HG02981 (cell line): ENCODE measurements around the gene PDAP1.
"Not testable (repeated sequence)": the region's sequence is repeated elsewhere in the genome, so short reads cannot be mapped to it uniquely, and the experiment has no call there.

Experiments used
- ATAC-seq: cut with Tn5 transposase; IDR thresholded peaks from one replicate; pipeline ENCODE4 v1.9.1; 2021; ENCODE audit warnings: mild to moderate bottlenecking, moderate library complexity; ENCODE audit not compliant: unreplicated experiment

The PDAP1 gene

DNA sequence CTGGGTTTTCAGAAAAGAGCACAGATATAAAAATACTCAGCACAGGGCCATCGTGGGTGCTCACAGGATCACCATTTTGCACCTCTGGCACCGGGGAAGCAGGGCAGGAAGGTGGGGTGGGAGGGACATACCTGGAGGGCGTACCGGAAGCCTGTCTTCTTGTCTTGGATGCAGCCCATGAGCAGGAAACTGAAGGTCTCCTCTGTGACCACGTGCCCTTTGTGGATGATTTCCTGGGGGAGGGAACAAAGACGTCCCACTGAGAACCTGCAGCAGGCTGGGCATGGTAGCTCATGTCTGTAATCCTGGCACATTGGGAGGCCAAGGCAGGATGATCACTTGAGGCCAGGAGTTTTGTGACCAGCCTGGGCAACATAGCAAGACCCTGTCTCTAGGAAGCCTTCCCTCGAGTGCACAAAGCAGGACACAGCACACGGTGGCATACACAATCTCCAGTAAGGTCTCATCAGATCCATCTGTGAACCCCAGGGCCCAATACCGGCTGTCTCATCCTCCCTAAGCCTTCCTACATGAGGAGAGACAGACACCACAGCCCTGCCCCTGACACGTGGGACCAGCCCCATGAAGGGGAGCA lies 20.7 kb upstream of the PDAP1 start:
- ATAC-seq: no peak

DNA sequence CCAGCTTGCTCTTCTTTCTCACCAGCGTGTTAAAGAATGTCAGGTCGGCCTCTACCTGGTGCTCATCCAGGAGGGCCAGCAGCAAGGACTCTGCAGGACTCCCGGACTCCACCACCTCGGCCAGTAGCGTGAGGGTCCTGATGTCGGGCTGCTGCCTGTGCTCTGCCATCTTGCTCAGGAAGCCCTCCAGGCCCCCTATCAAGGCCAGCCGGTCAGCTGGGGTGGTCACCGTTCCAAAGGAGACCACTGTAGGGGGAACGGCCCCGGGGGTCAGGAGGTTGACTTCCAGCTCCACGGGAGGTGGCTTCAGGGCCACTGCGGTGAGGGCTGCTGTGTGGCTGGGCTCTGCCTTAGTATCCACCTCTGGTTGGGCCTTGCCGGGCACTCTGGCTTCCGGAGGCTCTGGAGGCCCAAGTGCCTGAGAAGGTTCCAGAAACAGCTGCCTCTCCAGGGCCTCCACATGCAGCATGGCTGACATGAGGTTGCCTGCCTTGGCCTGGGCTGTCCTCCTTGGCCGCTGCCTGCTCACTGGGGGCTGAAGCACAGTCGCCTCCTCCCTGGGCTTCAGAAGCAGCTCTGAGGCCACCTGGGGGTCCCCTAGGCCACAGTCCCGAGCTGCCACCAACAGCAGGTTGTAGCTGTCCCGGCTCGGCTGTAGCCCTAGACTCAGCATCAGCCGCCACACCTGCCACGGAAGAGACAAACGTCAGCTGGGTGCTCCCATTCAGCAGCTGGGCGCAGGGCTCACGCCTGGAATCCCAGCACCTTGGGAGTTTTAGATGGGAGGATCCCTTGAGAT lies 16.7 kb upstream of the PDAP1 start:
- no peak for ATAC-seq

DNA sequence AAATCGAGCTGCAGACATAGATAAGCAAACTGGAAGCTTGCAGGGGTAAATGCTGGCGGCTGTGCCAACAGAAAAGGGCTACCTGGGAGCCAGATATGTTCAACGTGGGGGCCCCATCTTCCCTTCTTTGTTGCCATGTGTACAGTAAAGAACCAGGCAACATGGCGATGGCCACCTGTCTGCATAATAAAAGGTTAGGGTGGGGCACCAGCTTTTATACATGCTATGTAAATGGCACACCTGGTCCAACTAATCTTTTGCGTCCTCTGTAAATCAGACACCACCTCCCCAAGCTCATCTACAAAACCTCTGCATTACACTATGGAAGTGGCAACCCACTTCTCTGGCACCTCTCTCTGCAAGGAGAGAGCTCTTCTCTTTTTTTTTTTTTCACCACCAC lies 14.2 kb upstream of the PDAP1 start:
- ATAC-seq: no peak

DNA sequence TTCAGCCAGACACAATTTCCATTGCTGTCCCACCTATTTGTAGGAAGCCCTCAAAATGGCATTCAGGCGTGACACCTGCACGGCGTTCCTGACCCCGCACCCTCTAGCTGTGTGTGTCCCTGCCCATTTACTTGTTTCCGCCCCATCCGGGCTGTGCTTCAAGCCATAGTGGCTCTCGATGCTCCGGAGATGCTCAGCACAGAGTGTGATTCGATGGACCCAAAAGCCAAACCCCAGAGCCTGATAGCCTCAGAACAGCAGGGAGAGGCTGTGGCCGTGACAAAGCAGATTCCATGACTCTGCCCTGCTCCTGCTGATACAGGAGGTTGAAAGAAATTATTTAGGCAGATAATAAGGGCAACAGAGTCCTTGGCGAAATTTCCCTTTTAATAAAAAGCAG lies 13.8 kb upstream of the PDAP1 start:
- ATAC-seq: no peak

DNA sequence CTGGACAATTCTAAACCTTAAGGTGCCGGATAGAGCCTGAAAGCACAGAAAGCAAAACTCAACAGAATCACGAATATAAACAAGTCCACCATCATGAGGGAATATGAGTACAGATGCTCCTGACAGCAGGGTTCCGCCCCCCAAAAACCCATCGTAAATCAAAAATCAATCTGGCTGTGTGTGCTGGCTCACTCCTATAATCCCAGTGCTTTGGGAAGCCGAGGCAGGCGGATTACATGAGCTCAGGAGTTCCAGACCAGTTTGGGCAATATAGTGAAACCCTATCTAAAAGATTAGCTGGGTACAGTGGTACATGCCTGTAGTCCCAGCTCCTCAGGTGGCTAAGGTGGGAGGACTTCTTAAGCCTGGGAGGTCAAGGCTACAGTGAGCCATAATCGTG lies 12.6 kb upstream of the PDAP1 start:
- no peak for ATAC-seq

DNA sequence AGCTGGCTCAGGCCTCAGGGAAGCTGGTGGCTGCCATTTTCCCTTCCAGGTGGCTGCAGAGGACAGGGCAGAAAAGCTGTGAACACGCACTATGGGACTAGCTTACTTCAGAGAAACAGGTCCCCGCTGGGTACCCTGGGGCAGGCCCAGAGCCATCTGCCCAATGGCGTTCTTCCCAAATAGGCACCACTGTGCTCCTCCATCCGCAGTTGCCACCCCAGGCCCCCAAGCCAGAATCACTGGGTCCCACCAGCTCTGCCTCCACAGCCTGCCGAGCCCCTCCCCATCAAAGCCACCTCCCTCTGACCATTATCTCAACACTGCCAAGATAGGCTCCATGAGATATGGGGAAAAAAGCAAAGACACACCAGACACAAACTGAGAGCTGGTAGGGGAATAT lies 11.8 kb upstream of the PDAP1 start:
- no peak for ATAC-seq

DNA sequence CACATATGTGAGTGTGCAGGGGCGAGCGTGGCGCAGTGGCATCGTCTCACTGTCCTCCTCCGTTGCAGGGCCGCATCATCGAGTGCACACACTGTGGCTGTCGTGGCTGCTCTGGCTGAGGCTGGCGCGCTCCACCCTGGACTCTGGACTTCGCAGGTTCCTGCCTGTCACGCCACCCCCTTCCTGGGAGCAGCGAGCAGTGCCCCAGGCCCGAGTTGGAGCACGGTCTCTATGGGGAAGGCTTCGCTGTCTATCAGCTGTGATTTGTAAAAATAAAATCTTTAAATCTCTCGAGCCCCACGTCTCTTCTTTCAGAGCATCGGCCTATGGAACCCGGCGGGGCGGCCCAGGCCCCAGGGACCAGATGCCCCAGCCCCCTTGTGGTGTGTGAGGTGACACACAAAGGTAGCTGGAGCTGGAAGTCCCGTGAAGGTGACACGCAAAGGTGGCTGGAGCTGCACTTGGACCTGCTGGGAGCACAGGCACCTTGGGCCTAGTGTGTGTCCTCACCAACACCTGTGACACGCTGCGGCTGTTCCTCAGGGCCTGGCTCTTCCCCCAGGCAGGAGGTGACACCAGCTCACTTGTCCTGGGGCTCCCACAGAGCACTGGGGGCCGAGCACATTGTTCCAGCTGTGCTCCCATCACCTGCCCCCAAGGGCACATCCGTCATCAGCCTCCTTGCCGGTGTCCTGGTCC lies 11.1 kb upstream of the PDAP1 start:
- no peak for ATAC-seq

DNA sequence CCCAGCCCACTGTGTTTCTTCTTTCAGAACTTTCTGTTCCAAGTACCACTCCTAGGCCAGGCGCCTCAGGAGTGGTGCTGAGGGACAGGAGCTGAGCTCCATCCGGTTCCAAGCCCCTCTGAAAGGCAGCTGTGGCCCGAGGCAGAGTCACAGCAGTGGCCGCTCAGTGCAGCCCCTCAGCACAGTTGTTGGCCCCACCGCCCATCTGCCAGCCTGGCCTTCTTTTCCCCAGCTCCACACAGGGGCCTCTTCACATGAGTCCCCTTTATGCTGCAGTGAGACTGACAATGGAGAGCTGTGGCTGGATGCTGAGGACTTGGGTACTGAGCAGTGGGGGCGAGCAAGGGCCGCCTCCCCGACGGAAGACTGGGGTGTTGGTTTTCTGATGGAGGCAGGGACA lies 9.9 kb upstream of the PDAP1 start:
- ATAC-seq: no peak

DNA sequence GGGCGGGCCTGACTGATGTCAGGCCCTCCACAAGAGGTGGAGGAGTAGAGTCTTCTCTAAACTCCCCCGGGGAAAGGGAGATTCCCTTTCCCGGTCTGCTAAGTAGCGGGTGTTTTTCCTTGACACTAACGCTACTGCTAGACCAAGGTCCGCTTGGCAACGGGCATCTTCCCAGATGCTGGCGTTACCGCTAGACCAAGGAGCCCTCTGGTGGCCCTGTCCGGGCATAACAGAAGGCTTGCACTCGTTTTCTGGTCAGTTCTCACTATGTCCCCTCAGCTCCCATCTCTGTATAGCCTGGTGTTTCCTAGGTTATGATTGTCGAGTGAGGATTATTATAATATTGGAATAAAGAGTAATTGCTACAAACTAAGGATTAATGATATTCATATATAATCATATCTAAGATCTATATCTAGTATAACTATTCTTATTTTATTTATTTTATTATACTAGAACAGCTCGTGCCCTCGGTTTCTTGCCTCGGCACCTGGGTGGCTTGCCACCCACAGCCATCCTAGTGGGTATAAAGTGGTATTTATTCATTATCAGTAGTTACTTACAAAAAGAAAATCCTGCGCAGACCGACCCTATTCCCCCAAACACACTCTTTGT lies 7.2 kb upstream of the PDAP1 start:
- ATAC-seq: not testable (repeated sequence)

DNA sequence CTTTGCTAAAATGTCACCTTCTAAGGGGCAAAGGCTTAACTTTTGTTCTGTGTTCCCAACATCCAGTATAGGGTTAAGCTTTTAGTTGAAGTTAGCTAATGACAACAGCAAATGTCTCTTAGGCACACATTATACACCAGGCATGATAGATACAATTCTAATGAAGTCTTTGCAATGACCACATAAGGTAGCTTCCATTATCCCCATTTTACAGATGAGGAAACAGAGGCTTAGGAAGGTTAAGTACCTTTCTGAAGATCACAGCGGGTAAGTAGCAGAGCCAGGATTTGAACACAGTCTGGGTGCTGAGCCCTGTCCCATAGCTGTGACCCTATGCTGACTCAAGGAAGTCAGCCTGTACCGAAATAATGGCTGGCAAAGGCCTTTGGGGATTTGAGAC lies 2.2 kb upstream of the PDAP1 start:
- ATAC-seq: no peak

DNA sequence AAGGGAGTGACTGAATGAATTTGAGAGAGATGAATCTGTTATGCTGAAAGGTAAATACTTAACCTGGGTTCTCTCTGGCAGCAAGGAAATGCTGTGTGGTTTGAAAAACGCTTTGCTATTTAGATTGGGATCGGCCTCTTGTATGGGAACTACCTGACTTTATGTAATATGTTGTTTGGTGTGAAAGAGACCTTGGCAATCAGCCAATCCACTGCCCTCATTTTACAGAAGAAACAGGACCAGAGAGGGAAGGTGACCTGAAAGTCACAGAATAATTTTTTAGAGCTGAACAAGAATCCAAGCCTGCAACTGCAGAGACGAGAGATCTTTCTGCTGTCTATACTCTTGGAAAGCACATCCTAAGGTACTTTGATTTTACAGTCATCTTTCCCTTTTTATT lies 1.4 kb upstream of the PDAP1 start:
- ATAC-seq: no peak

DNA sequence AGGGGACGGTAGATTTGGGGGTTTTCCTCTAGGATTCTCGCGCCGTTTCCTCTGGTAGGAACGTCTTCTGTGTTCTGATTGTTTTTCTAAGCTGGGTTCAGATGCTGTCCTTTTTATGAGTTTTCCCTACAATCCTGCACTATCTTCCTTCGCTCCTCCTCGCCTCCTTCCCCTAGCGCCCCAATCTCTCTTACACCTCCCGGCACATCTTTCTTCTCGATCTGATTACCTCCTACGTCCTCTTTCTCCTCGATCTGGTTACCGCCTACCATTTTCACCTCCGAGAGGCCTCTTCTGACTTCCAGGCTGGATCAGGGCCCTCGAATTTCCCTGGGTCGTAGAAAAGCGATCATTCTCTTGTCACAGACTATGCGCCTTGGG lies 785 bp upstream of the PDAP1 start:
- no peak for ATAC-seq

DNA sequence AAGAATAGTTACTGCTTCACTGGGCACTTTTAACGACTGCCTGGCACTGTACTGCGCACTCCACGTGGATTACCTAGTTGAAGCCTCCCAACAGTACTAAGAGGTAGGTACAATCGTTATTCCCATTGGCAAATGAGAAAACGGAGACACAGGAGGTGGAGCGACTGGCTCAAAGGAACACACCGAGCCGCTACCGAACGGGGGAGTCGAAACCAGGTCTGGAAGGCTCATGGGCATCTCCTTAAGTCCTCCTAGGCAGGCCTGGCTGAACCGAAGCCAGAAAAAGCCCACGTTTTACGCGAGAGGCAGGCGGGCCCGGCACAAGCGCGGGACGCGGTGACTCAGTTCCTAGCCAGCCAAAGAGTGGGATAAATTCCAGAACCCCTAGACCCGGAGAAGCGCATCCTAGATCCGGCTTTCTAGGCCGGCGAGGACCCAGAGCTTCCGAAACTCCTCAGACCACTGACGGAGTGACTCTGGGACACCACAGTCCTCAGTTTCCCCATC lies 472 bp downstream of the PDAP1 start:
- no peak for ATAC-seq

DNA sequence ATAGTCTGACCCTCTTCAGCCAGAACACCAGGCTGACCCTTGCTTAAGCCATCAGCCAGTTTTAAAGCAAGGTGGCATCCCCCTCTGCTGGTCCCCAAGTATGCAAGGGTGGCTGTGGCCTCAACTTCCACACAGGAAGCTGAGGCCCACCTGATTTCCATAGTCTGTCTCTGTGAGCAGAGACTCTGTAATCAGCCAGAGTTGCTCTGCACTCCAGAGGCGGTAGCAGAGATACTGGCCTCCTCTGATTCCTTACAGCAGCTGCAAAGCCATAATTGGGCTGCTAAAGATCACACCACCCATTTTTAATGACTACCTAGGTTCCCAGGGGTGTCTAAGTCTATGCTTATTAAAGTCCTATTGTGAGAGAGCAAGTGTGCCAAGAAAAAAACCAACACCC lies 1.8 kb downstream of the PDAP1 start:
- ATAC-seq: no peak

DNA sequence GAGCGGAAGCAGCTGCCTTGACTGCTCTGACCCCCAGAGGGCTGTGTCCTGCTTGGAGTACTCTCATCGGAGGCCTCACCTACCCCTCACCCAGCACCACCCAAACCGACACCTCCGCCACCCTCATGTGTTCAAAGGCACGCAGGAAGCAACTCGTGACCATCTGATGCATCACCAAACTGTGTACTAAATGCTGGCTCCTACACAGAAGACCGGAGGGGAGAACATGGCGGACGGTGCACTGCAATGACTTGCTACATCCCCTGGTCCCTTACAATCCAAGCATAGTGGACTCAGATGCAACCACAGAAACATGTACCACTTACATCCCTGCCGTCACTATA lies 3.4 kb downstream of the PDAP1 start:
- ATAC-seq: no peak

DNA sequence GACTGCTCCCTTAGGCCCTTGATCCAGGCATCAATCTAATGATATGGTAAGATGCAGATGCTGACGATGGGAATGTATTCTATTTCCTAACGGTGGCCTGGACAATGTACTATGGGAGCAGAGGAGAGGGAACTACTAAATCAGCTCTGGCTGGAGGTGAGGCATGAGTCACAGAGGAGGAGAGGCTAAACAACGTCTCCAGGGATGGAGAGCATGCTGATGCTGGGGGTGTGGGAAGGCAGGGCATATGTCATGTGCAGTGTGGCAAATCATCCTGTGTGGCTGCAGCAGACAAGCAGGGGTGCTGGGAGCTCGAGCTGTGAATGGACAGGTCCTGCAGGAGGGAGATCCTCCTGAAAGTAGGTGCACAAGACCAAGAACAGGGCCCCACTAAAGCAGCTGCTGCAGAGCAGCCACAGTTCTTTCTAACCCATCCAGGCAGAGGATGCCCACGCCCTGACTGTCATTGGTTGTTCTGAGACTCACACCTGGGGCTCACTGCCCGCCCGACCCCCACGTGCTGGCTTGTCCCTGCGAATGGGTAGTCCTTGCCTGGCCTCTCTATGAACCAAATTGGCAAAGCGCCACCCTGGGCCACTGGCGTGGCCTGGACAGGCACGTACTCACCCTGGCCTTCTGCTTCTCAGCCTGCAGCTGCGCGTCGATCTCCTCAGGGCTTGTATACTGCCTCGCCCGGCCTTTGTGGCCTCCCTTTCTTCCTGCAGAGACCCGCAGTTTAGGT lies 4.0 kb downstream of the PDAP1 start:
- no peak for ATAC-seq

DNA sequence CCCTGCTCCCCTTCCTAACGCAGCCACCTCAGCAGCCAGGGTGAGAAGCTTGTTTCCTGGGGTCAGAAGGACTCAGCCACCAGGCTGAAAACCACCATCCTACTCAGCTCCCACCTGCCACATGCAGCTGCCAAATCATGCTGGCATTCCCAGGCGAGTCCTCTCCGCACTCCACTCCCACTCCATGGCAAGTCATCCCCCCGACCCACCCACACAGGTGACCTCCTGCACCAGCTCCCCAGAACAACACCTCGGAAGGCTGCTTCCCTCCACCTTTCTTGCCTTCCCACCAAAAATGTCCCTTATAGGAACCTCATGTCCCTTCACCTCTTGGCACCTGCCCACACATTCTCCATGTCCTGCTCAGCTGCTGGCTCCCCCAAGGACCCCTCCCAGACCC lies 4.6 kb downstream of the PDAP1 start:
- ATAC-seq: no peak

DNA sequence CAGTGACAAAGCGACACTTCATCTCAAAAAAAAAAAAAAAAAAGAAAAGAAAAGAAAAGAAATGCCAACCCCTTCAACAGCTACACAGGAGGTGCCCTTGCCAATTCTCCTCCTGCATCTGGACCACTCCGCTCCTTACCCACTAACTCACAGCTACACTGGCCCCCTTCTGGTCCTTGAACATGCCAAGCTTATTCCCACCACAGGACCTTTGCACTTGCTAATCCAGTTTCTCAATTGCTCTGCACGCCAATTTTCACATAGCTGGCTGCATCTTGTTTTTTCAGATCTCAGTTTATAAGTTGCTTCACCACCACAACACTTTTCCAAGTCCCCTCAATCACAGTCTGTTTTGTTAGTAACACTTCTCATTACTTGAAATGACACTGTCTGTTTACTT lies 5.5 kb downstream of the PDAP1 start:
- no peak for ATAC-seq

DNA sequence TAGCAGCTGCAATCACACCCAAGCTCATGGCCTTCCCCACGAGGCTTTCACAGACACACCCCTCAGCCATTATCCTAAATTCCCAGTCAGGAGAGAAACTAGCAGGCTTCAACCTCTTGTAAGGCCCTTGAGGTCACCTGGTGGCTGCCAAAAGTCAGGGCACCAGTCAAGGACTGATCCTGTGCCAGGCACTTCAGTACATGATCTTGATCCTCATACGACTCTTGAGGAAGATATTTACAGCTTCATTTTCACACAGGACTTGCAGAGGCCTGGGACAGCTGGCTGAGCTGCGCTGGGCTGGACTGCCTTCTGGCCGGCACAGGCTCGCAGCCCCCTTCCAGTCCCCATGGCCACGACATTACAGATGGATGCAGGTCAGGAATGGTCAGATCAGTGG lies 8.8 kb downstream of the PDAP1 start:
- ATAC-seq: no peak

DNA sequence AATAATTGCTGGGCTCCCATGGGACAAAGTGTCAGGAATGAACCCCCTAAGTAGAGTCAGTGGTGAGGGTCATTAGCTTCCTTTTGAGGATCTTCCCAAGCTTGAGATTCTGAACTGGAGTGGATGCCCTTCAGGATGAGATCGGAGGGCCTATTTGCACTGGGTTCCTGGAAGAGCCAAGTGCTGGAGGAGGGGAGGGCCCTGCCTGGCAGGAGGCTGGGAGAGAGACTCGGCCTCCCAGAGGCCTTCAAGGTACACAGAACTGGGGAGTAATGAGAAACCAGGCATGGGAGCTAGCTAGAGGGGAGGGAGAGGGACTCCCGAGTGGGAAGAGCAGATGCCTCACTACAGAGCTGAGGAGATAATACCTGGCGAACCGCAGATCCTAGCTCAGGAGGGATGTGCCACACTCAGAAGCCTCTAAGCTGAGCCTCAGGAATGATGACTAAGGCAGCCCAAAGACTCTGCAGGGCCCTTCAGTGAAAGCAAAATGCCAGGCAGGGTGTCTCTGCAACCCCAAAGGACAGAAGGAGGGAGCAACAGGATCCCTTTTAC lies 9.4 kb downstream of the PDAP1 start:
- ATAC-seq: no peak
